ENCODE data around the gene POLD2. TPM values are rescaled to one million over a fixed set of nuclear protein-coding genes. Genes with fewer than 3 reads are reported as not detected.

POLD2 gene
- total RNA-seq, 2 experiments from 2014 or later: 45.2 to 48.3 TPM

GRCh38 chr7:44162179-44162578 is 38.8 kb upstream of the POLD2 start:
- Histone ChIP-seq H3K27ac (ENCODE audit: low read depth in 1 of 2, low read length in 2 of 2) (no peak overlapping the region), H3K4me3 (ENCODE audit: low read length) (no peak overlapping the region), H3K4me1 (ENCODE audit: insufficient read depth, low read length) (no peaks in the 10 kb centered on the region), H3K36me3 (ENCODE audit: insufficient read depth, low read length) (no peaks in the 10 kb centered on the region), H3K9me3 (ENCODE audit: control insufficient read depth in 1 of 2, insufficient read depth in 1 of 2, low read length in 2 of 2) (no peaks in the 10 kb centered on the region), H3K27me3 (ENCODE audit: control insufficient read depth in 1 of 2, insufficient read depth in 2 of 2, low read length in 2 of 2) (no peaks in the 10 kb centered on the region)
- DNase-seq (no peak), ATAC-seq (ENCODE audit: poor library complexity) (no peak)
- no peaks in the 10 kb centered on the region for H3K4me1 Mint-ChIP-seq (ENCODE audit: low read depth)
- H3K4me3 Mint-ChIP-seq: no peak overlapping the region
- POLR2A ChIA-PET: no interaction called here
- no peak overlapping the region for H3K27ac Mint-ChIP-seq
- intact Hi-C loops (cut with DNase I, micrococcal nuclease): no loop called here
- no peaks in the 10 kb centered on the region for H3K9me3 Mint-ChIP-seq
- no peaks in the 10 kb centered on the region for H3K27me3 Mint-ChIP-seq
- CTCF ChIA-PET: no interaction called here
- no peaks in the 10 kb centered on the region for H3K36me3 Mint-ChIP-seq (ENCODE audit: low read depth)
- TF ChIP-seq CTCF (IDR thresholded peaks at IDR 0.05): no peak

DNA sequence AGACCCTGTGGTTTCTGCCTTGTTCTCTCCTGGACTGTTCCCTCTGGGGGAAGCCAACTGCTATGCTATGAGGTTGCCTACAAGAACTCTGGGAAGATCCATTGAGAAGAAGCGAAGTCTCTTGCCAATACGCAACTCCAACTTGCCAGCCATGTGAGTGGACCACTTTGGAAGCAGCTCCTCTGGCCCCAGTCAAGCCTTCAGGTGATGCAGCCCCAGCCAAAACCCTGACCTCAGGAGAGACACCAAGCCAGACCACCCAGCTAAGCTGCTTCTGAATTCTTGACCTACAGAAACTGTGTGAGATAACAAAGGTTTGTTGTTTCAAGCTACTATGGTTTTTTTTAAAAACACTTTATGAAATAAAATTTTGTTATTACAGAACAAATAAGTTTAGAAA is 38.0 kb upstream of the POLD2 start:
- intact Hi-C loops (cut with DNase I, micrococcal nuclease): no loop called here
- ATAC-seq (ENCODE audit: poor library complexity) (no peak), DNase-seq (no peak)
- Mint-ChIP-seq H3K36me3 (ENCODE audit: low read depth) (no peaks in the 10 kb centered on the region), H3K4me3 (no peak overlapping the region), H3K27ac (no peak overlapping the region), H3K4me1 (ENCODE audit: low read depth) (no peaks in the 10 kb centered on the region), H3K9me3 (no peaks in the 10 kb centered on the region), H3K27me3 (no peaks in the 10 kb centered on the region)
- H3K27me3 ChIP-seq (ENCODE audit: control insufficient read depth in 1 of 2, insufficient read depth in 2 of 2, low read length in 2 of 2): no peaks in the 10 kb centered on the region
- H3K36me3 ChIP-seq (ENCODE audit: insufficient read depth, low read length): no peaks in the 10 kb centered on the region
- H3K4me1 ChIP-seq (ENCODE audit: insufficient read depth, low read length): no peaks in the 10 kb centered on the region
- no peaks in the 10 kb centered on the region for H3K9me3 ChIP-seq (ENCODE audit: control insufficient read depth in 1 of 2, insufficient read depth in 1 of 2, low read length in 2 of 2)
- H3K4me3 ChIP-seq (ENCODE audit: low read length): no peak overlapping the region
- H3K27ac ChIP-seq (ENCODE audit: low read depth in 1 of 2, low read length in 2 of 2): no peak overlapping the region
- POLR2A ChIA-PET: no interaction called here
- TF ChIP-seq CTCF (IDR thresholded peaks at IDR 0.05): no peak
- CTCF ChIA-PET: no interaction called here

DNA sequence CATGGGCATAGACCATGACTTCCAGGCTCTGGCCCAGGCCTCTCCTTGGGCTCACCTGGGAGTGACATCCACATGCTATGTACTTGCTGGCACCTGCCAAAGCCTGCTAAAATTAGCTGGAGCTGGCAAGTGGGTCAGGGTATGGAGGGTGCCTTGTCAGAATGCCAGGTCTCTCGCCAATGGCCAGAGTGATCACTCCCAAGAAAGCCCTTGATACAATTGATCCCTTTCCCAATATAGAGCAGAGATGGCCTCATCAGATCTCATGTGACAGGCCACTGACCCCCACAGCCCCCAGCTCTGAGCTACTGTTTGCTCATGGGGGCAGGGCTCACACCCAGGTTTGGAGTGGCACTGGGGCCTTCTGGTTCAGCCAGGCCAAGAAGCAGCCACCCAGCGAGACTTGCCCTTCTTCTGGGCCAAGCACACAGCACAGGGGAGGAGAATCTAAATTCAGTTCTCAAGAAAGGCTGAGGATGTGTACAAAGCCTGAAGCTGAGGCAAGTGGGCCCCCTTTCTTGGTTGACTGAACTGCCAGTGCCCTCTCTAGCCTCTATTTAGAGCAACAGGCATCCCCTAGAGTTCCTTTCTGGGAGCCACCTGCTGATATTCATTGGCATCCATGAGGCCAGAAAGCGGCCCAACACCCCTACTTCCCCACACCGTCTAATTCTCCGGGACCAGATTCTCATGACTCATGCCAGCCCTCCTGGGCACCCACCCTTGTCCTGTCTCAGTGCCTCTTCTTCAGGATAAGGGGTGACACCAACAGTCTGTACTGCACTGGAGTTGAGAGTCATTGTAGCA is 36.7 kb upstream of the POLD2 start:
- H3K9me3 Mint-ChIP-seq: no peaks in the 10 kb centered on the region
- H3K9me3 ChIP-seq (ENCODE audit: control insufficient read depth in 1 of 2, insufficient read depth in 1 of 2, low read length in 2 of 2): no peaks in the 10 kb centered on the region
- H3K36me3 ChIP-seq (ENCODE audit: insufficient read depth, low read length): no peaks in the 10 kb centered on the region
- H3K36me3 Mint-ChIP-seq (ENCODE audit: low read depth): no peaks in the 10 kb centered on the region
- H3K27me3 Mint-ChIP-seq: no peaks in the 10 kb centered on the region
- H3K27ac Mint-ChIP-seq: no peak overlapping the region
- intact Hi-C loops (cut with DNase I, micrococcal nuclease): no loop called here
- H3K27me3 ChIP-seq (ENCODE audit: control insufficient read depth in 1 of 2, insufficient read depth in 2 of 2, low read length in 2 of 2): no peaks in the 10 kb centered on the region
- ChIA-PET CTCF (no interaction called here), POLR2A (no interaction called here)
- no peak overlapping the region for H3K27ac ChIP-seq (ENCODE audit: low read depth in 1 of 2, low read length in 2 of 2)
- TF ChIP-seq CTCF (IDR thresholded peaks at IDR 0.05): no peak
- no peak overlapping the region for H3K4me3 ChIP-seq (ENCODE audit: low read length)
- ATAC-seq (ENCODE audit: poor library complexity) (no peak), DNase-seq (no peak)
- H3K4me1 Mint-ChIP-seq (ENCODE audit: low read depth): no peaks in the 10 kb centered on the region
- H3K4me1 ChIP-seq (ENCODE audit: insufficient read depth, low read length): no peaks in the 10 kb centered on the region
- H3K4me3 Mint-ChIP-seq: no peak overlapping the region

Data from CD4-positive, alpha-beta T cell (primary cell).